Thyroid gland (tissue), 4 donors: Measurements from ENCODE around the gene CHD6. TPM values are rescaled to one million over a fixed set of nuclear protein-coding genes. Genes with fewer than 3 reads are reported as not detected.

Source experiments
- DNase-seq, 2 donors: peaks; one replicate each; pipeline ENCODE4 v3.0.0-alpha.2; 2019
- H3K27ac ChIP-seq, 3 donors: fragments of 200-600 bp; sonication (generic); 1 replicate in 2 of 3; 2 replicates in 1 of 3; pipeline ENCODE4 v1.5.1; 2016 to 2019; ENCODE audit warnings: mild to moderate bottlenecking in 1 of 3, moderate library complexity in 1 of 3
- H3K27me3 ChIP-seq: fragments of 200-600 bp; sonication (generic); one replicate; pipeline ENCODE4 v1.5.1; 2019
- H3K36me3 ChIP-seq, 2 donors: fragments of 200-600 bp; sonication (generic); one replicate each; pipeline ENCODE4 v1.5.1; 2016 to 2019
- H3K4me1 ChIP-seq, 2 donors: fragments of 200-600 bp; sonication (generic); one replicate each; pipeline ENCODE4 v1.5.1; 2017 to 2019
- H3K4me3 ChIP-seq, 3 donors: fragments of 200-600 bp; sonication (generic); replicated peaks in 1 of 3; 1 replicate in 2 of 3; 2 replicates in 1 of 3; pipeline ENCODE4 v1.5.1; 2016; ENCODE audit warnings: mild to moderate bottlenecking in 1 of 3
- H3K9me3 ChIP-seq: fragments of 200-600 bp; sonication (generic); one replicate; pipeline ENCODE4 v1.5.1; 2017
- CTCF ChIP-seq, 6 experiments: fragments of 200-600 bp in 3 of 6; fragments of 450-650 bp in 3 of 6; sonication (generic) in 3 of 6; IDR thresholded peaks; one replicate each; pipeline ENCODE4 v1.5.1; 2016 to 2019; ENCODE audit warnings: antibody characterized with exemption in 6 of 6, mild to moderate bottlenecking in 2 of 6, inconsistent platforms in 1 of 6, moderate library complexity in 1 of 6
- POLR2A ChIP-seq, 2 donors: fragments of 450-650 bp; IDR thresholded peaks; one replicate each; pipeline ENCODE4 v1.6.1; 2017; ENCODE audit warnings: antibody characterized with exemption in 2 of 2, mild to moderate bottlenecking in 2 of 2, moderate library complexity in 1 of 2
- WGBS, 2 donors: methylation state at CpG; one replicate each; pipeline ENCODE4 v1.1.5; 2017; 5-methylcytosine and 5-hydroxymethylcytosine counted together
- intact Hi-C: fragments of 100-400 bp; cut with DNase I; formaldehyde crosslinking; loops from one replicate; pipeline ENCODE4 v1.15.1; 2023
- total RNA-seq, 4 donors: library from RNA; depleted of rRNA; stranded (reverse); fragments of >200 nt; gene quantifications; one replicate each; pipeline ENCODE4 v1.2.3, GENCODE V29; 2016

CHD6 gene
- total RNA-seq, 4 donors from 2014 or later, result 58.0 to 104 (median 81.6) TPM

GRCh38 chr20:41654884-41655283 lies 36.7 kb upstream of the CHD6 start:
- no peaks in the 10 kb centered on the region for H3K36me3 ChIP-seq
- H3K27me3 ChIP-seq, result no peaks in the 10 kb centered on the region
- H3K27ac ChIP-seq, result no peak overlapping the region
- no peak for TF ChIP-seq POLR2A (IDR thresholded peaks at IDR 0.05)
- no peaks in the 10 kb centered on the region for H3K9me3 ChIP-seq
- intact Hi-C loops, result no loop called here
- 75 to 92% methylated on average over 1 of the region's 1 CpG for WGBS, 2 donors
- no peaks in the 10 kb centered on the region for H3K4me1 ChIP-seq
- H3K4me3 ChIP-seq, result no peak overlapping the region
- no peak for DNase-seq

DNA sequence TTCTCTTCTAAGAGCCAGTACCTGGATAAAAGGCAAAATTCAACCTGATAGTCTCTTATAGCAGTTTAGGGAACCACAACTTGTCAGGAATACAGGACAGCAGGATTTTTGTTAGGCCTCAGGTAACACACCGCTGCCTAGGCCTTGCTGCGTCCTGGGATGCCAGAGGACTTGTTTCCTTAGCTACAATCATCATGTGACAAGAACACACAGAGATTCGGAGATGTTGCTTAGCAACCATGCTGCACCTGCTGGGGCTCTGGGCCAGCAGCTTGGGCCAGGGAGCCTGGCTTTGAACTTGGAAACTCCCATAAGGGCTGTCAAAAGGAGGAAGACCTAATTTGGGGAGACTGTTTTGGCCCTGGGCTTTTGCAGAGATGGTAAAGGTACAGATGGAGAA lies 36.1 kb upstream of the CHD6 start:
- WGBS, 2 donors, result 83 to 94% methylated on average over 3 of the region's 3 CpGs
- no peaks in the 10 kb centered on the region for H3K4me1 ChIP-seq
- intact Hi-C loops, result no loop called here
- no peak for DNase-seq
- H3K27ac ChIP-seq, result no peak overlapping the region
- no peaks in the 10 kb centered on the region for H3K9me3 ChIP-seq
- no peak overlapping the region for H3K4me3 ChIP-seq
- H3K36me3 ChIP-seq, result no peaks in the 10 kb centered on the region
- TF ChIP-seq POLR2A (IDR thresholded peaks at IDR 0.05) (no peak), CTCF (IDR thresholded peaks at IDR 0.05) (no peak)
- H3K27me3 ChIP-seq, result no peaks in the 10 kb centered on the region

- H3K9me3 ChIP-seq, result no peaks in the 10 kb centered on the region
These were observed 32.2 kb upstream of the CHD6 start for GRCh38 chr20:41650231-41650948.

DNA sequence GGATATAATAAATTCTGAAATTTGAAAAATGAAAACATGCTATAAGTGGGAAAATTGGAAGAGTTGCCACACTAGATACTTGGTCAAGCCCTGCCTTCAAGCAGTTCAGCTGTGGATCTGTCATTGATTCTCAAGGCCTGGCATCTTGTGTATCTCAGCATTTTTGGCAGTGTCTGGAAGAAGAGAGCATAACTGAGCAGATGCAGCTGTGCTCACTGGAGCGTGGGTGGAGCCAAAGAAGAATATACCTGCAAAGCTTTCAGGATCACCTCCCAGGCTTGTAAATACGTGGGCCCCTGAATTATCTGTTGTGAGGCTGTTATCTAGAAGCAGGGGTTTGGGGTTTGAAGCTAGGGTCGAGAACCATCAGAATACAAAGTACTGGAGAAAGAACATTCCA lies 31.3 kb upstream of the CHD6 start:
- intact Hi-C loops, result no loop called here
- 89 to 93% methylated on average over 3 of the region's 3 CpGs for WGBS, 2 donors
- no peaks in the 10 kb centered on the region for H3K36me3 ChIP-seq
- no peaks in the 10 kb centered on the region for H3K9me3 ChIP-seq
- no peaks in the 10 kb centered on the region for H3K27me3 ChIP-seq
- TF ChIP-seq POLR2A (IDR thresholded peaks at IDR 0.05) (no peak), CTCF (IDR thresholded peaks at IDR 0.05) (no peak)
- no peak overlapping the region for H3K27ac ChIP-seq
- no peak overlapping the region for H3K4me3 ChIP-seq
- DNase-seq, result no peak
- no peaks in the 10 kb centered on the region for H3K4me1 ChIP-seq

More at GRCh38 chr20:41650231-41650948, 32.2 kb upstream of the CHD6 start:
- no peaks in the 10 kb centered on the region for H3K27me3 ChIP-seq
- intact Hi-C loops, result no loop called here
- DNase-seq, result no peak
- 39 to 57% methylated on average over 1 of the region's 1 CpG for WGBS, 2 donors
- H3K36me3 ChIP-seq, result no peaks in the 10 kb centered on the region
- no peaks in the 10 kb centered on the region for H3K4me1 ChIP-seq
- no peak overlapping the region for H3K27ac ChIP-seq
- H3K4me3 ChIP-seq, result no peak overlapping the region
- no peak for TF ChIP-seq CTCF (IDR thresholded peaks at IDR 0.05)
- no peak for TF ChIP-seq POLR2A (IDR thresholded peaks at IDR 0.05)

DNA sequence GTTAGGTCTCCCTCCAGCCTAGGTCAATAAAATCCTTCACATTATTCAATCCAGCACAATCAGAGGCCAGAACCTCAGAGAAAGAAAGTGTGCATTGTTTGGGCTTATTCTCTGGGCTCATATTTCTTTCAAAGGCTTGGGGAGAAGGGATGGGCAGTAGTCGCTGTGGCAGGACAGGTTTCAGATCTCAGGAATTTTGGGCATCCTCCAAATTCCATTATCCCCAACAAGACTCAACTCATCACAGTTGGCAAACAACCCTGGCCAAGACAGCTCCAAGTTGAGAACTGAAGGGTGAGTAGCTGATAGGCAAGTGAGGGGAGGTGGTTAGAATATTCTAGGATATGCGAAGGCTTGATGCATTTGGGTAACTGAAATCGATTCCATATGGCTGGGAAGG lies 27.2 kb upstream of the CHD6 start:
- intact Hi-C loops, result no loop called here
- Histone ChIP-seq H3K36me3 (no peaks in the 10 kb centered on the region), H3K9me3 (no peaks in the 10 kb centered on the region), H3K27ac (no peak overlapping the region), H3K27me3 (no peaks in the 10 kb centered on the region), H3K4me3 (no peak overlapping the region), H3K4me1 (peaks cover 9 to 10% of the 10 kb centered on the region in 2 donors)
- WGBS, 2 donors, result 93 to 98% methylated on average over 3 of the region's 3 CpGs
- TF ChIP-seq CTCF (IDR thresholded peaks at IDR 0.05) (no peak), POLR2A (IDR thresholded peaks at IDR 0.05) (no peak)
- DNase-seq, result no peak
